H1 (cell line): ENCODE data around the gene PROM2. TPM values are rescaled to one million over a fixed set of nuclear protein-coding genes. Genes with fewer than 3 reads are reported as not detected.

Experiments used
- GABPA ChIP-seq: IDR thresholded peaks from 2 replicates; pipeline ENCODE4 v1.6.1; 2011; ENCODE audit warnings: mild to moderate bottlenecking, low read length, moderate library complexity, borderline replicate concordance; ENCODE audit not compliant: insufficient read depth
- GTF2F1 ChIP-seq: IDR thresholded peaks from 2 replicates; pipeline ENCODE4 v1.6.1; 2012; ENCODE audit warnings: low read depth, low read length, improper control_type of control experiment, borderline replicate concordance
- HDAC6 ChIP-seq: IDR thresholded peaks from one replicate; pipeline ENCODE4 v1.7.1; 2012; ENCODE audit warnings: low read depth, mild to moderate bottlenecking, inconsistent platforms, low read length, moderate library complexity
- POLR2A ChIP-seq, 2 experiments: IDR thresholded peaks; 1 replicate in 1 of 2; 2 replicates in 1 of 2; pipeline ENCODE4 v1.6.1; 2011; ENCODE audit warnings: low read depth in 2 of 2, low read length in 2 of 2, mild to moderate bottlenecking in 2 of 2; ENCODE audit errors: control extremely low read depth in 1 of 2
- SAP30 ChIP-seq: fragments of 300-600 bp; sonication (generic); IDR thresholded peaks from 2 replicates; pipeline ENCODE4 v1.7.1; 2012; ENCODE audit warnings: low read length, moderate library complexity, mild to moderate bottlenecking, inconsistent platforms; ENCODE audit not compliant: insufficient read depth, insufficient replicate concordance
- TEAD4 ChIP-seq: IDR thresholded peaks from 2 replicates; pipeline ENCODE4 v1.6.1; 2012; ENCODE audit warnings: low read depth, low read length, inconsistent platforms, mixed read lengths
- polyA plus RNA-seq, 7 experiments: library from polyadenylated mRNA; depleted of rRNA in 3 of 7; stranded (reverse) in 5 of 7; unstranded in 2 of 7; fragments of >200 nt in 5 of 7; fragments of 200-250 nt in 2 of 7; gene quantifications; 1 replicate in 5 of 7; 2 replicates in 1 of 7; 4 replicates in 1 of 7; pipeline versions ENCODE4 v1.2.1 to v1.2.3, GENCODE V29; 2011 to 2013; ENCODE audit warnings: missing spikeins in 2 of 7, mixed read lengths in 2 of 7
- total RNA-seq: library from RNA; stranded (reverse); fragmentation: NEBNext Ultra II Directional; extraction: Animal tissue kit (Norgen Biotek cat#: 25700); gene quantifications from 2 replicates; pipeline ENCODE4 v1.2.1, GENCODE V29; 2021
- TF ChIP-seq, protein P1 (sequence below): IDR thresholded peaks from 2 replicates; pipeline ENCODE4 v1.6.1; 2012; ENCODE audit warnings: inconsistent platforms

The PROM2 gene
- total and polyA plus RNA-seq, 2 of the 8 experiments (the other 6 are each of a cell fraction or from before 2014, with no cell fraction given), result 1.6 to 3.8 TPM

GRCh38 chr2:95310216-95310615 lies 36.0 kb downstream of the PROM2 start (continued):
- TF ChIP-seq HDAC6 (no peak), POLR2A (IDR thresholded peaks at IDR 0.05; ENCODE audit: control extremely low read depth in 1 of 2, low read depth in 2 of 2, low read length in 2 of 2) (no peak), TEAD4 (no peak), GABPA (no peak), SAP30 (no peak), GTF2F1 (no peak)
- TF ChIP-seq, protein P1, sequence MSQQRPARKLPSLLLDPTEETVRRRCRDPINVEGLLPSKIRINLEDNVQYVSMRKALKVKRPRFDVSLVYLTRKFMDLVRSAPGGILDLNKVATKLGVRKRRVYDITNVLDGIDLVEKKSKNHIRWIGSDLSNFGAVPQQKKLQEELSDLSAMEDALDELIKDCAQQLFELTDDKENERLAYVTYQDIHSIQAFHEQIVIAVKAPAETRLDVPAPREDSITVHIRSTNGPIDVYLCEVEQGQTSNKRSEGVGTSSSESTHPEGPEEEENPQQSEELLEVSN, result no peak
